Ovary (tissue), 3 donors: ENCODE data around the gene CNTNAP1.

Source experiments
- CTCF ChIP-seq, 3 donors: fragments of 450-650 bp in 2 of 3; fragments of 200-600 bp in 1 of 3; IDR thresholded peaks; one replicate each; pipeline versions ENCODE4 v1.5.1 to v1.8.0; 2016 to 2022; ENCODE audit warnings: antibody characterized with exemption in 3 of 3, mild to moderate bottlenecking in 1 of 3
- EP300 ChIP-seq: sonication (generic); formaldehyde crosslinking; IDR thresholded peaks from one replicate; pipeline ENCODE4 v1.6.1; 2017; ENCODE audit warnings: antibody characterized with exemption
- POLR2A ChIP-seq: fragments of 450-650 bp; IDR thresholded peaks from one replicate; pipeline ENCODE4 v1.6.1; 2017; ENCODE audit warnings: antibody characterized with exemption, mild to moderate bottlenecking, moderate library complexity
- donor health status: DM: no; HTN: no; CAD: no.

GRCh38 chr17:42675965-42676423, 6.3 kb upstream of the CNTNAP1 start:
- TF ChIP-seq CTCF (IDR thresholded peaks at IDR 0.05) (peak in 1 of 3 donors; percentile 12), EP300 (no peak), POLR2A (no peak)
